ENCODE data around the gene SLC30A3. TPM values are rescaled to one million over a fixed set of nuclear protein-coding genes. Genes with fewer than 3 reads are reported as not detected.

The SLC30A3 gene
- total RNA-seq, 1 donor from 2014 or later = not detected

DNA sequence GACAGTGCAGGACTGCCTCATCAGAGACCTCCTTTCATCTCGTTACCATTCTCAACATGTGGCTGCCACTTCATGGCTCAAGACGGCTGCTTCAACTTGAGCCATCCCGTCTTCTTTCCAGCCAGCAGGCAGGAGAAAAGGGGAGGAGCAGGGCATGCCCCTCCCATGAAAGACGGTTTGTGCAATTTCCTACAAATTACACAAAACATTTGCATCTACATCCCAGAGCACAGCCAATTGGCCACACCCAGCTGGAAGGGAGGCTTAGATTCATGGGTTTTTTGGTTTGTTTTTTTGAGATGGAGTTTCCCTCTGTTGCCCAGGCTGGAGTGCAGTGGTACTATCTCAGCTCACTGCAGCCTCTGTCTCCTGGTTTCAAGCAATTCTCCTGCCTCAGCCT is 33.6 kb upstream of the SLC30A3 start:
- TF ChIP-seq, protein P1, sequence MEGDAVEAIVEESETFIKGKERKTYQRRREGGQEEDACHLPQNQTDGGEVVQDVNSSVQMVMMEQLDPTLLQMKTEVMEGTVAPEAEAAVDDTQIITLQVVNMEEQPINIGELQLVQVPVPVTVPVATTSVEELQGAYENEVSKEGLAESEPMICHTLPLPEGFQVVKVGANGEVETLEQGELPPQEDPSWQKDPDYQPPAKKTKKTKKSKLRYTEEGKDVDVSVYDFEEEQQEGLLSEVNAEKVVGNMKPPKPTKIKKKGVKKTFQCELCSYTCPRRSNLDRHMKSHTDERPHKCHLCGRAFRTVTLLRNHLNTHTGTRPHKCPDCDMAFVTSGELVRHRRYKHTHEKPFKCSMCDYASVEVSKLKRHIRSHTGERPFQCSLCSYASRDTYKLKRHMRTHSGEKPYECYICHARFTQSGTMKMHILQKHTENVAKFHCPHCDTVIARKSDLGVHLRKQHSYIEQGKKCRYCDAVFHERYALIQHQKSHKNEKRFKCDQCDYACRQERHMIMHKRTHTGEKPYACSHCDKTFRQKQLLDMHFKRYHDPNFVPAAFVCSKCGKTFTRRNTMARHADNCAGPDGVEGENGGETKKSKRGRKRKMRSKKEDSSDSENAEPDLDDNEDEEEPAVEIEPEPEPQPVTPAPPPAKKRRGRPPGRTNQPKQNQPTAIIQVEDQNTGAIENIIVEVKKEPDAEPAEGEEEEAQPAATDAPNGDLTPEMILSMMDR (IDR thresholded peaks at IDR 0.05) = no peak
- no peaks in the 10 kb centered on the region for H3K9me3 Mint-ChIP-seq (ENCODE audit: unreplicated experiment)
- H3K27me3 Mint-ChIP-seq (ENCODE audit: unreplicated experiment) = peaks cover 33% of the 10 kb centered on the region
- no peak overlapping the region for H3K27ac Mint-ChIP-seq (ENCODE audit: unreplicated experiment)
- DNase-seq (ENCODE audit: extremely low spot score, unreplicated experiment) = no peak
- H3K4me1 Mint-ChIP-seq (ENCODE audit: unreplicated experiment) = peaks cover 16% of the 10 kb centered on the region
- no peak overlapping the region for H3K4me3 Mint-ChIP-seq (ENCODE audit: unreplicated experiment)
- H3K36me3 Mint-ChIP-seq (ENCODE audit: unreplicated experiment) = no peaks in the 10 kb centered on the region

DNA sequence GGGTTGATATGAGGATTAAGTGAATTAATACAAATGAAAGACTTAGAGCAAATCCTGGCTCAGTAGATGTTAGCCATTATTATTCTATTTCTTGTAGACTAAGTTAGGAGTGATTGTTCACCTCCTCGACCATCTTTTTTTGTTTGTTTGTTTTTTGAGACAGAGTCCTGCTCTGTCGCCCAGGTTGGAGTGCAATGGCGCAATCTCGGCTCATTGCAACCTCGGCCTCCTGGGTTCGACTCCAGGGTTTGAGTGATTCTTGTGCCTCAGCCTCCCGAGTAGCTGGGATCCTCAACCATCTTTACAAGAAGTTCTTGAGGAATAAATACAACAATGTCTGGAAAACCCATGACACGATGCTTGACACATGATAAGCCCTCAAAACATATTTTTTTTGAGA is 32.1 kb upstream of the SLC30A3 start:
- DNase-seq (ENCODE audit: extremely low spot score, unreplicated experiment) = no peak
- H3K9me3 Mint-ChIP-seq (ENCODE audit: unreplicated experiment) = no peaks in the 10 kb centered on the region
- H3K4me3 Mint-ChIP-seq (ENCODE audit: unreplicated experiment) = no peak overlapping the region
- H3K27me3 Mint-ChIP-seq (ENCODE audit: unreplicated experiment) = peaks cover 35% of the 10 kb centered on the region
- TF ChIP-seq, protein P1 (IDR thresholded peaks at IDR 0.05) = no peak
- no peak overlapping the region for H3K27ac Mint-ChIP-seq (ENCODE audit: unreplicated experiment)
- no peaks in the 10 kb centered on the region for H3K36me3 Mint-ChIP-seq (ENCODE audit: unreplicated experiment)
- H3K4me1 Mint-ChIP-seq (ENCODE audit: unreplicated experiment) = peaks cover 16% of the 10 kb centered on the region

DNA sequence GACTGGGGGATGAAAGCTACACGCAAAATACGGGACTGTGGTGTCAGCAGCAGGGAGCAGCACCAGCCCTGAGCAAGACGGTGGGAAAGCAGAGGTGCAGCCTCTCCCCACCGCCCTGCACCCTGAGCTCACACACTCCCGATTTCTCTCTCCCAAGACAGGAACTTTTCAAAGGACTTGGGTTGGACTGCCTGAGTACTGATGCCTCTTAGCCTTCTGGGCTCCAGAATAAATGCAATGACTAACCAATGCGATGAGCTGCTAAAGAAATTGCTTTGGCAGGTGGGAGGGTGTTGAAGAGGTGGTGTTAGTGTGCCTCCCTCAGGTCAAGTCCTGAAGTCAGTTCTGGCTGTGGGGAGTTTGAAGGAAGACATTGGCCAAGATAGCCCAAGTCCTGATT is 29.0 kb upstream of the SLC30A3 start:
- TF ChIP-seq, protein P1 (IDR thresholded peaks at IDR 0.05) = no peak
- peaks cover 54% of the 10 kb centered on the region for H3K27me3 Mint-ChIP-seq (ENCODE audit: unreplicated experiment)

DNA sequence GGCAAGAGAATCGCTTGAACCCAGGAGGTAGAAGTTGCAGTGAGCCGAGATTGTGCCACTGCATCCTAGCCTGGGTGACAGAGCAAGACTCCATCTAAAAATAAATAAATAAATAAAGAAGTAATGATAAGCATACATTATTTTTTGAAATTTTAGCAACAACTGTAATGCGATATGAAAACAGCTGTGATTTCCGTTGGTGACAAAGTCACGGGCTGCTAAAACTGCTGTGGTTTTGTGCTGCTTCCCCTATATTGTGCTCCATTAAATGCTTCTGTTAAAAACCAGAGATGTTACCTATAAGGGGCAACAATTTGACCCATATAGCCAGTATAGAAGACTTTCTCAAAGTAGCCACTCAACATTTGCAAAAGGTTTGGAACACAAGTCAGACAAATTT is 27.7 kb upstream of the SLC30A3 start:
- DNase-seq (ENCODE audit: extremely low spot score, unreplicated experiment) = no peak
- TF ChIP-seq, protein P1 (IDR thresholded peaks at IDR 0.05) = no peak
- Mint-ChIP-seq H3K4me1 (ENCODE audit: unreplicated experiment) (peaks cover 16% of the 10 kb centered on the region), H3K36me3 (ENCODE audit: unreplicated experiment) (no peaks in the 10 kb centered on the region), H3K4me3 (ENCODE audit: unreplicated experiment) (no peak overlapping the region), H3K27ac (ENCODE audit: unreplicated experiment) (no peak overlapping the region), H3K9me3 (ENCODE audit: unreplicated experiment) (no peaks in the 10 kb centered on the region), H3K27me3 (ENCODE audit: unreplicated experiment) (peaks cover 56% of the 10 kb centered on the region)

More for the DNA sequence above, 29.0 kb upstream of the SLC30A3 start:
- no peaks in the 10 kb centered on the region for H3K36me3 Mint-ChIP-seq (ENCODE audit: unreplicated experiment)
- DNase-seq (ENCODE audit: extremely low spot score, unreplicated experiment) = no peak
- H3K4me1 Mint-ChIP-seq (ENCODE audit: unreplicated experiment) = peaks cover 16% of the 10 kb centered on the region
- H3K4me3 Mint-ChIP-seq (ENCODE audit: unreplicated experiment) = no peak overlapping the region
- no peaks in the 10 kb centered on the region for H3K9me3 Mint-ChIP-seq (ENCODE audit: unreplicated experiment)
- no peak overlapping the region for H3K27ac Mint-ChIP-seq (ENCODE audit: unreplicated experiment)

DNA sequence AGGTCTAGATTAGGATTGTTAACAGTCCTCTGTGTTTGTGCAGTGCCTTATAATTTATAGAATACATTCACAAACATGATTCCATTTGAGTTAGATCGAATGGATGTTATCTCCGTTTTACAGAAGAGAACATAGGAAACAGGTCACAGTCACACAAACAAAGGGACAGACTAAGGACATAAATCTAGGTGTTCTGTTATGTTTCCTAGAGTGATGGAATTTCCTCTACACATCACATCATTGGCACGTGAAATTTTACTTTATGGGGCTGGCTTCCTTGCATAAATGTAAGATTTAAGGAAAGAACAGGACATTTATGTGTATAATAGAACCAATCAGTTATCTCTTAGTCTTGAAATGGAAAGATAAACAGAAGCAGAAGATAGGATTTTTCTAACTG is 25.8 kb upstream of the SLC30A3 start:
- no peaks in the 10 kb centered on the region for H3K36me3 Mint-ChIP-seq (ENCODE audit: unreplicated experiment)
- H3K27ac Mint-ChIP-seq (ENCODE audit: unreplicated experiment) = no peak overlapping the region
- H3K4me1 Mint-ChIP-seq (ENCODE audit: unreplicated experiment) = peaks cover 9% of the 10 kb centered on the region
- H3K27me3 Mint-ChIP-seq (ENCODE audit: unreplicated experiment) = peaks cover 71% of the 10 kb centered on the region
- no peaks in the 10 kb centered on the region for H3K9me3 Mint-ChIP-seq (ENCODE audit: unreplicated experiment)
- no peak overlapping the region for H3K4me3 Mint-ChIP-seq (ENCODE audit: unreplicated experiment)
- TF ChIP-seq, protein P1 (IDR thresholded peaks at IDR 0.05) = no peak
- DNase-seq (ENCODE audit: extremely low spot score, unreplicated experiment) = no peak

Measured in osteocyte (in vitro differentiated cells).